ENCODE data around the gene EXOC6B.
A peak's percentile ranks its signal among the peaks of the same experiment; 100 is the strongest.

EXOC6B gene

GRCh38 chr2:72789241-72789640 is 36.6 kb downstream of the EXOC6B start:
- DNase-seq (ENCODE audit: low read depth, low spot score), result no peak

GRCh38 chr2:72788756-72789155 is 37.1 kb downstream of the EXOC6B start:
- no peak for DNase-seq (ENCODE audit: low read depth, low spot score)

GRCh38 chr2:72785517-72785916 is 40.3 kb downstream of the EXOC6B start:
- no peak for DNase-seq (ENCODE audit: low read depth, low spot score)

GRCh38 chr2:72782520-72782919 is 43.3 kb downstream of the EXOC6B start:
- DNase-seq (ENCODE audit: low read depth, low spot score), result no peak

- no peak for DNase-seq (ENCODE audit: low read depth, low spot score)
Measured at GRCh38 chr2:72781480-72781879, 44.4 kb downstream of the EXOC6B start.

GRCh38 chr2:72780477-72780876 is 45.4 kb downstream of the EXOC6B start:
- no peak for DNase-seq (ENCODE audit: low read depth, low spot score)

- no peak for DNase-seq (ENCODE audit: low read depth, low spot score)
Measured at GRCh38 chr2:72779495-72779894, 46.3 kb downstream of the EXOC6B start.

GRCh38 chr2:72778410-72778809 is 47.4 kb downstream of the EXOC6B start:
- no peak for DNase-seq (ENCODE audit: low read depth, low spot score)

GRCh38 chr2:72770879-72771461 is 54.9 kb downstream of the EXOC6B start:
- DNase-seq (ENCODE audit: low read depth, low spot score), result peak; percentile 26

GRCh38 chr2:72765997-72766609 is 59.7 kb downstream of the EXOC6B start:
- DNase-seq (ENCODE audit: low read depth, low spot score), result no peak

- DNase-seq (ENCODE audit: low read depth, low spot score), result no peak
Measured at GRCh38 chr2:72762276-72762675, 63.6 kb downstream of the EXOC6B start.

GRCh38 chr2:72759755-72760154 is 66.1 kb downstream of the EXOC6B start:
- DNase-seq (ENCODE audit: low read depth, low spot score), result no peak

- no peak for DNase-seq (ENCODE audit: low read depth, low spot score)
Measured at GRCh38 chr2:72757177-72757775, 68.6 kb downstream of the EXOC6B start.

GRCh38 chr2:72755647-72756423 is 70.0 kb downstream of the EXOC6B start:
- DNase-seq (ENCODE audit: low read depth, low spot score), result no peak

- DNase-seq (ENCODE audit: low read depth, low spot score), result no peak
Measured at GRCh38 chr2:72754628-72755320, 71.1 kb downstream of the EXOC6B start.

GRCh38 chr2:72750977-72751639 is 74.7 kb downstream of the EXOC6B start:
- DNase-seq (ENCODE audit: low read depth, low spot score), result no peak

- DNase-seq (ENCODE audit: low read depth, low spot score), result no peak
Measured at GRCh38 chr2:72750466-72750865, 75.4 kb downstream of the EXOC6B start.

- DNase-seq (ENCODE audit: low read depth, low spot score), result no peak
Measured at GRCh38 chr2:72747344-72747743, 78.5 kb downstream of the EXOC6B start.

GRCh38 chr2:72745679-72746368 is 80.0 kb downstream of the EXOC6B start:
- peak; percentile 27 for DNase-seq (ENCODE audit: low read depth, low spot score)

GRCh38 chr2:72744049-72744448 is 81.8 kb downstream of the EXOC6B start:
- DNase-seq (ENCODE audit: low read depth, low spot score), result no peak

GRCh38 chr2:72743481-72743880 is 82.4 kb downstream of the EXOC6B start:
- DNase-seq (ENCODE audit: low read depth, low spot score), result no peak

Data from brain pericyte (primary cell).